Measurements from ENCODE around the gene ADM2. TPM values are rescaled to one million over a fixed set of nuclear protein-coding genes. Genes with fewer than 3 reads are reported as not detected.

The ADM2 gene
- total RNA-seq, 4 donors from 2014 or later: not detected

DNA sequence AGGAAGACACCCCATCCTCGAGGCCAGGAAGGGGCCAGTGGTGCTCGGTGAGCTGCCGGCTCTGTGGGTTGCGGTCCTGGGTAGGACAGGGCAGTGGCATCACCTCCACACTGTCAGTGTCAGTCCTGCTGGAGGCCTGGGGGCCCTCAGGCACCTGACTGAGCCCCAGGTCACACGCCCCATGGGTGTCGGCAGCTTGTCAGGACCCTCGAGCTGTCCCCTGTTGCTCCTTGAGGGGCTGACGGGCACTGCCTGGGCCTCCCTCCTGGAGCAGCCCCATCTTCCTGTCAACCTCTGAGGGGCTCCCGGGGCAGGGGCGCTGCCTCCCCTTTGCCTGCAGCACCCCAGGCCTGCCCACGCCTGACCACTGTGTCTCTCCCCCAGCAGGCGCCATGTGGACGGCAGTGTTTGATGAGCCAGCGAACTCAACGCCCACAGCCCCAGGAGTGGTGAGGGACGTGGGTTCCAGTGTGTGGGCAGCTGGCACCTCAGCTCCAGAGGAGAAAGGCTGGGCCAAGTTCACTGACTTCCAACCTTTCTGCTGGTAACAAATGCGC lies 42.0 kb upstream of the ADM2 start:
- Histone ChIP-seq H3K27ac (peak overlapping the region in 1 of 4 donors; percentile 31), H3K4me1 (peaks cover 0 to 11% (median 4%) of the 10 kb centered on the region in 4 donors), H3K4me3 (no peak overlapping the region), H3K36me3 (peaks cover 2 to 99% (median 14%) of the 10 kb centered on the region in 3 donors), H3K9me3 (no peaks in the 10 kb centered on the region), H3K27me3 (no peaks in the 10 kb centered on the region)
- TF ChIP-seq EP300 (IDR thresholded peaks at IDR 0.05) (no peak), POLR2A (IDR thresholded peaks at IDR 0.05) (no peak)
- TF ChIP-seq, protein P1, sequence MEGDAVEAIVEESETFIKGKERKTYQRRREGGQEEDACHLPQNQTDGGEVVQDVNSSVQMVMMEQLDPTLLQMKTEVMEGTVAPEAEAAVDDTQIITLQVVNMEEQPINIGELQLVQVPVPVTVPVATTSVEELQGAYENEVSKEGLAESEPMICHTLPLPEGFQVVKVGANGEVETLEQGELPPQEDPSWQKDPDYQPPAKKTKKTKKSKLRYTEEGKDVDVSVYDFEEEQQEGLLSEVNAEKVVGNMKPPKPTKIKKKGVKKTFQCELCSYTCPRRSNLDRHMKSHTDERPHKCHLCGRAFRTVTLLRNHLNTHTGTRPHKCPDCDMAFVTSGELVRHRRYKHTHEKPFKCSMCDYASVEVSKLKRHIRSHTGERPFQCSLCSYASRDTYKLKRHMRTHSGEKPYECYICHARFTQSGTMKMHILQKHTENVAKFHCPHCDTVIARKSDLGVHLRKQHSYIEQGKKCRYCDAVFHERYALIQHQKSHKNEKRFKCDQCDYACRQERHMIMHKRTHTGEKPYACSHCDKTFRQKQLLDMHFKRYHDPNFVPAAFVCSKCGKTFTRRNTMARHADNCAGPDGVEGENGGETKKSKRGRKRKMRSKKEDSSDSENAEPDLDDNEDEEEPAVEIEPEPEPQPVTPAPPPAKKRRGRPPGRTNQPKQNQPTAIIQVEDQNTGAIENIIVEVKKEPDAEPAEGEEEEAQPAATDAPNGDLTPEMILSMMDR (IDR thresholded peaks at IDR 0.05): no peak
- no peak for DNase-seq (ENCODE audit: low spot score in 2 of 2)
- 82 to 90% methylated on average over 7 to 15 of the region's 17 CpGs for WGBS, 2 donors

DNA sequence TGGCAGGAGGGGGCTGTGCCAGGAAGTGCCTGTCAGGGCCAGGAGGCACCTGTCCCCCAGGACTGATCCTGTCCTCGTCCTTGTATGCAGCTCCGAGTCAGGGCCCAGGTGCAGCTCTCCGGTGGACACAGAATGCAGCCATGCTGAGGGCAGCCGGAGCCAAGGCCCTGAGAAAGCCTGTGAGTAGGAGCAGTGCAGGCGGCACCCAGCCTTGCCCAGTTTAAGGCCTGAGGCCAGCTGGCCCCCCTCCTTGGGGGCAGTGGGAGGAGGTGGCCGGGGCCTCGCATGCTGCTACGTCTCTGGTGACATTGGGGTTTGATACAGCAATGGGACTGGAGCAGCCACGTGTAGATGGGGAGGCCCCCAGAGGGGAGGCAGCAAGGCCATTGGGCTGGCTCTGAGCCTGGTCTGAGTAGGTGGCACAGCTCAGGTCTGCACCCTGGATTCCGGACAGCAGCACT lies 41.4 kb upstream of the ADM2 start:
- 71 to 73% methylated on average over 10 of the region's 10 CpGs for WGBS, 2 donors
- DNase-seq (ENCODE audit: low spot score in 2 of 2): no peak
- H3K27me3 ChIP-seq: no peaks in the 10 kb centered on the region
- H3K4me3 ChIP-seq: no peak overlapping the region
- peak overlapping the region in 2 of 4 donors; percentile 16 to 31 for H3K27ac ChIP-seq
- H3K9me3 ChIP-seq: no peaks in the 10 kb centered on the region
- peaks cover 2 to 95% (median 14%) of the 10 kb centered on the region in 3 donors for H3K36me3 ChIP-seq
- peaks cover 0 to 16% (median 8%) of the 10 kb centered on the region in 4 donors for H3K4me1 ChIP-seq
- TF ChIP-seq POLR2A (IDR thresholded peaks at IDR 0.05) (no peak), EP300 (IDR thresholded peaks at IDR 0.05) (no peak)
- TF ChIP-seq, protein P1 (IDR thresholded peaks at IDR 0.05): no peak

DNA sequence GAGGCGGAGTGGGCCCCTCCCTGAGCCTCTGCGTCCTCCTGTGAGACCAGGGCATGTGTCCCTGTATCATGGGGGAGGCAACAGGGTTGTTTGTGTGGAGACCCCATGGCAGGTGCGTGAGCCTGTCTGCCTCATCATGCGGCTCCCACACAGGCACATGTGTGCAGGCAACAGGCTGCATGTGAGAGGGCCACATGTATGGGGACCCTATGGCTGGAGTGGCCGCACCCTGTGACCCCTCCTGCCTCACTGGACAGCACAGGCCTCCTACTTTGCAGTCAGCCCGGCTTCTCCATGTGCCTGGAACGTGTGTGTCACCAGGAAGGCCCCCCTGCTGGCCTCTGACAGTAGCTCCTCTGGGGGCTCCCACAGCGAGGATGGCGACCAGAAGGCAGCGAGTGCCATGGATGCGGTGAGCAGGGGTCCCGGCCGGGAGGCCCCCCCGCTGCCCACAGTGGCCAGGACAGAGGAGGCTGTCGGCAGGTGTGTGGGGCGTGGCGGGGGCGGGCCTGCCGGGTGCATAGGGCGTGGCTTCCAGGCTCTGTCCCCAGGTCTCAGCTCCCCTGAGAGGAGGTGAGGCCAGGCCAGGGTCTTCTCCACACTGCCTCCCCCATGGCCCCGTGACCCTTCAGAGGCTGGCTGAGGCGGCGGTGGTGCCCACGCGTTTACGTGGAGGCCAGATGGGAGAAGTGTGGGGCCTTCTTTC lies 40.6 kb upstream of the ADM2 start:
- WGBS, 2 donors: 80 to 87% methylated on average over 9 to 25 of the region's 26 CpGs
- H3K27ac ChIP-seq: peak overlapping the region in 2 of 4 donors; percentile 16 to 24
- no peak for TF ChIP-seq POLR2A (IDR thresholded peaks at IDR 0.05)
- TF ChIP-seq EP300 (IDR thresholded peaks at IDR 0.05): no peak
- TF ChIP-seq, protein P1 (IDR thresholded peaks at IDR 0.05): no peak
- no peaks in the 10 kb centered on the region for H3K9me3 ChIP-seq
- H3K36me3 ChIP-seq: peaks cover 2 to 92% (median 14%) of the 10 kb centered on the region in 3 donors
- H3K27me3 ChIP-seq: no peaks in the 10 kb centered on the region
- no peak overlapping the region for H3K4me3 ChIP-seq
- H3K4me1 ChIP-seq: peaks cover 0 to 24% (median 13%) of the 10 kb centered on the region in 4 donors
- DNase-seq (ENCODE audit: low spot score in 2 of 2): no peak

DNA sequence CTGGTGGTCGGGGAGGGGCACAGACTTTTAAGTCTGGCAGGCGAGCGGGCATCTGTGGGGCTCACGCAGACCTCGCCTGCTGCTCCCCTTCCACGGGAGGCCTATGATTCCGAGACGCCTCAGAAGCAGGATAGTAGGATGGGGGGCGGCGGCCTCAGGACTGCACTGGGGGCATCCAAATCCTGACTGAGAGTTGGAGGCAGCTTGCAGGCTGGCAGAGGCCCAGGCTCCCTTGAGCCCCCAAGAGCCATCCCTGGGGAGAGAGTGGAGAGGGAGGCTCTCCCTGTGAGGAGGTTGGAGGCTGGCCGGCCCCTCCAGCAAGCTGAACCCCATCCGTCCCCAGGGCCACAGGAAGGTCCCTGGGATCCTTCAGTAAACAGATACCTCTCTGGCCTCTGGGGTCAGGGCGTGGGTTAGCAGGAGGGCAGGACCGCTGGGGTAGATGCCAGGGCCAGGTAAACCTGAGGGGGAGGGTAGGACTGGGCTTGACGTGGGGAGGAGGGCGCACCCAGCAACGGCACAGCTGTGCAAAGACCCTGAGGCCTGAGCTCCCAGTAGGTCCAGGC lies 39.8 kb upstream of the ADM2 start:
- Histone ChIP-seq H3K4me1 (peaks cover 0 to 29% (median 13%) of the 10 kb centered on the region in 4 donors), H3K9me3 (no peaks in the 10 kb centered on the region), H3K27me3 (no peaks in the 10 kb centered on the region), H3K4me3 (no peak overlapping the region), H3K36me3 (peaks cover 2 to 92% (median 11%) of the 10 kb centered on the region in 3 donors), H3K27ac (peak overlapping the region in 2 of 4 donors; percentile 12 to 24)
- no peak for DNase-seq (ENCODE audit: low spot score in 2 of 2)
- WGBS, 2 donors: 90% methylated on average over 15 to 17 of the region's 17 CpGs
- TF ChIP-seq EP300 (IDR thresholded peaks at IDR 0.05): no peak
- TF ChIP-seq, protein P1 (IDR thresholded peaks at IDR 0.05): no peak
- TF ChIP-seq POLR2A (IDR thresholded peaks at IDR 0.05): no peak

DNA sequence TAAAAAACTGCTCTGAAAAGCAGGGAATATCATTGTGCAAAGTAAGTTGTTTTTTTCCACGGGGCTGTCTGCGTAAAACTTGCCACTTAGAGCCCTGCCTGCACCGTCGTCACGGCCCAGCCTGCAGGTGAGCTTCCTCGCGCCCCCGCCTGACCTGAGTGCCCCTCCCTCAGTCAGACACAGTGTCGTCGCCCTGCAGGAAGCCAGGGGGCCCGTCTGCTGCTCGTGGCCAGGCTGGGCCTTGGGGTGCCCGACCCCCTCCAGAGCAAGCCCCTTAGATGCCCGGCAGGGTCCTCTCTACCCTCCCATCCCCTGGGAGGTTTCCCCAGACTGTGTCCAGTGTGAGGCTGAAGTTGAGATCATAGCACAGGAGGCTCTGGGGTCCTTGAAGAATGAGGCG lies 38.1 kb upstream of the ADM2 start:
- H3K4me3 ChIP-seq: no peak overlapping the region
- no peaks in the 10 kb centered on the region for H3K27me3 ChIP-seq
- TF ChIP-seq EP300 (IDR thresholded peaks at IDR 0.05) (no peak), POLR2A (IDR thresholded peaks at IDR 0.05) (no peak)
- TF ChIP-seq, protein P1 (IDR thresholded peaks at IDR 0.05): no peak
- 77 to 84% methylated on average over 14 to 15 of the region's 15 CpGs for WGBS, 2 donors
- no peaks in the 10 kb centered on the region for H3K9me3 ChIP-seq
- H3K36me3 ChIP-seq: peaks cover 2 to 92% (median 21%) of the 10 kb centered on the region in 3 donors
- H3K27ac ChIP-seq: peak overlapping the region in 3 of 4 donors; percentile 13 to 65 (median 20)
- peaks cover 0 to 29% (median 13%) of the 10 kb centered on the region in 4 donors for H3K4me1 ChIP-seq
- DNase-seq (ENCODE audit: low spot score in 2 of 2): no peak
